Neural crest cell (in vitro differentiated cells): ENCODE data around the gene DEFB112. TPM values are rescaled to one million over a fixed set of nuclear protein-coding genes. Genes with fewer than 3 reads are reported as not detected.

Experiments
- DNase-seq: peaks from one replicate; pipeline ENCODE4 v3.0.0; 2021; ENCODE audit warnings: low read depth, mixed read lengths, low spot score
- H3K27ac Mint-ChIP-seq: one replicate; pipeline ENCODE4 v1.8.0; 2021; ENCODE audit warnings: mild to moderate bottlenecking, mixed read lengths; ENCODE audit not compliant: unreplicated experiment
- H3K27me3 Mint-ChIP-seq: 2 replicates; pipeline ENCODE4 v1.8.0; 2021; ENCODE audit warnings: low read depth, mild to moderate bottlenecking, mixed read lengths
- H3K36me3 Mint-ChIP-seq: 2 replicates; pipeline ENCODE4 v1.8.0; 2021; ENCODE audit warnings: low read depth, mild to moderate bottlenecking, mixed read lengths
- H3K4me1 Mint-ChIP-seq: 2 replicates; pipeline ENCODE4 v1.8.0; 2021; ENCODE audit warnings: mixed read lengths
- H3K4me3 Mint-ChIP-seq: one replicate; pipeline ENCODE4 v1.8.0; 2021; ENCODE audit warnings: mild to moderate bottlenecking, mixed read lengths
- H3K9me3 Mint-ChIP-seq: 2 replicates; pipeline ENCODE4 v1.8.0; 2021; ENCODE audit warnings: mixed read lengths
- CTCF ChIP-seq: fragments of 200-600 bp; sonication (generic); conservative IDR thresholded peaks from 2 replicates; pipeline ENCODE4 v1.5.0; 2021; ENCODE audit warnings: antibody characterized with exemption, mild to moderate bottlenecking
- total RNA-seq: library from RNA; stranded (reverse); gene quantifications from 2 replicates; pipeline ENCODE4 v1.2.1, GENCODE V29; 2021

DEFB112 gene
- total RNA-seq, 1 donor from 2014 or later, result not detected

- Mint-ChIP-seq H3K4me1 (no peaks in the 10 kb centered on the region), H3K27ac (no peak overlapping the region), H3K4me3 (no peak overlapping the region), H3K27me3 (no peaks in the 10 kb centered on the region), H3K9me3 (no peaks in the 10 kb centered on the region), H3K36me3 (no peaks in the 10 kb centered on the region)
- TF ChIP-seq CTCF, result no peak
- DNase-seq, result no peak
These were observed 43.6 kb upstream of the DEFB112 start for GRCh38 chr6:50093116-50093937.

- H3K4me3 Mint-ChIP-seq, result no peak overlapping the region
- no peak for TF ChIP-seq CTCF
- H3K36me3 Mint-ChIP-seq, result no peaks in the 10 kb centered on the region
- DNase-seq, result no peak
- no peak overlapping the region for H3K27ac Mint-ChIP-seq
- no peaks in the 10 kb centered on the region for H3K27me3 Mint-ChIP-seq
- no peaks in the 10 kb centered on the region for H3K4me1 Mint-ChIP-seq
- no peaks in the 10 kb centered on the region for H3K9me3 Mint-ChIP-seq
These were observed 41.9 kb upstream of the DEFB112 start for GRCh38 chr6:50091641-50092040.

GRCh38 chr6:50089911-50090310 lies 40.2 kb upstream of the DEFB112 start:
- H3K9me3 Mint-ChIP-seq, result no peaks in the 10 kb centered on the region
- no peaks in the 10 kb centered on the region for H3K36me3 Mint-ChIP-seq
- H3K27me3 Mint-ChIP-seq, result no peaks in the 10 kb centered on the region
- DNase-seq, result no peak
- no peaks in the 10 kb centered on the region for H3K4me1 Mint-ChIP-seq
- TF ChIP-seq CTCF, result no peak
- no peak overlapping the region for H3K4me3 Mint-ChIP-seq
- H3K27ac Mint-ChIP-seq, result no peak overlapping the region

- Mint-ChIP-seq H3K27me3 (no peaks in the 10 kb centered on the region), H3K36me3 (no peaks in the 10 kb centered on the region), H3K4me1 (no peaks in the 10 kb centered on the region), H3K4me3 (no peak overlapping the region), H3K9me3 (no peaks in the 10 kb centered on the region), H3K27ac (no peak overlapping the region)
- TF ChIP-seq CTCF, result no peak
- no peak for DNase-seq
These were observed 37.7 kb upstream of the DEFB112 start for GRCh38 chr6:50087231-50087954.

- H3K27me3 Mint-ChIP-seq, result no peaks in the 10 kb centered on the region
- no peaks in the 10 kb centered on the region for H3K4me1 Mint-ChIP-seq
- no peak overlapping the region for H3K27ac Mint-ChIP-seq
- no peaks in the 10 kb centered on the region for H3K36me3 Mint-ChIP-seq
- no peak for TF ChIP-seq CTCF
- H3K4me3 Mint-ChIP-seq, result no peak overlapping the region
- H3K9me3 Mint-ChIP-seq, result no peaks in the 10 kb centered on the region
- no peak for DNase-seq
These were observed 27.7 kb upstream of the DEFB112 start for GRCh38 chr6:50077385-50077784.
